Measurements from ENCODE around the gene CNPY1.

Gene CNPY1

GRCh38 chr7:155559519-155560108 is 13.3 kb upstream of the CNPY1 start:
- DNase-seq (ENCODE audit: low read depth in 2 of 2) = no peak

GRCh38 chr7:155558961-155559360 is 12.6 kb upstream of the CNPY1 start:
- no peak for DNase-seq (ENCODE audit: low read depth in 2 of 2)

- DNase-seq (ENCODE audit: low read depth in 2 of 2) = no peak
These were observed 12.0 kb upstream of the CNPY1 start for GRCh38 chr7:155558351-155558750.

GRCh38 chr7:155557778-155558177 is 11.4 kb upstream of the CNPY1 start:
- no peak for DNase-seq (ENCODE audit: low read depth in 2 of 2)

- no peak for DNase-seq (ENCODE audit: low read depth in 2 of 2)
These were observed 10.4 kb upstream of the CNPY1 start for GRCh38 chr7:155556763-155557162.

- DNase-seq (ENCODE audit: low read depth in 2 of 2) = no peak
These were observed 8.8 kb upstream of the CNPY1 start for GRCh38 chr7:155555116-155555695.

GRCh38 chr7:155553871-155554270 is 7.5 kb upstream of the CNPY1 start:
- no peak for DNase-seq (ENCODE audit: low read depth in 2 of 2)

- DNase-seq (ENCODE audit: low read depth in 2 of 2) = no peak
These were observed 5.6 kb upstream of the CNPY1 start for GRCh38 chr7:155551785-155552611.

GRCh38 chr7:155550916-155551315 is 4.6 kb upstream of the CNPY1 start:
- DNase-seq (ENCODE audit: low read depth in 2 of 2) = no peak

GRCh38 chr7:155549226-155549625 is 2.9 kb upstream of the CNPY1 start:
- DNase-seq (ENCODE audit: low read depth in 2 of 2) = no peak

GRCh38 chr7:155547161-155547791 is 917 bp upstream of the CNPY1 start:
- no peak for DNase-seq (ENCODE audit: low read depth in 2 of 2)

- DNase-seq (ENCODE audit: low read depth in 2 of 2) = no peak
These were observed 1.0 kb downstream of the CNPY1 start for GRCh38 chr7:155545348-155545747.

GRCh38 chr7:155544485-155544884 is 1.9 kb downstream of the CNPY1 start:
- DNase-seq (ENCODE audit: low read depth in 2 of 2) = no peak

GRCh38 chr7:155543926-155544325 is 2.4 kb downstream of the CNPY1 start:
- no peak for DNase-seq (ENCODE audit: low read depth in 2 of 2)

GRCh38 chr7:155543011-155543876 is 3.1 kb downstream of the CNPY1 start:
- no peak for DNase-seq (ENCODE audit: low read depth in 2 of 2)

- DNase-seq (ENCODE audit: low read depth in 2 of 2) = no peak
These were observed 4.2 kb downstream of the CNPY1 start for GRCh38 chr7:155541986-155542675.

GRCh38 chr7:155540553-155540952 is 5.8 kb downstream of the CNPY1 start:
- no peak for DNase-seq (ENCODE audit: low read depth in 2 of 2)

GRCh38 chr7:155538293-155538692 is 8.1 kb downstream of the CNPY1 start:
- DNase-seq (ENCODE audit: low read depth in 2 of 2) = no peak

- no peak for DNase-seq (ENCODE audit: low read depth in 2 of 2)
These were observed 9.9 kb downstream of the CNPY1 start for GRCh38 chr7:155536451-155536850.

- no peak for DNase-seq (ENCODE audit: low read depth in 2 of 2)
These were observed 11.7 kb downstream of the CNPY1 start for GRCh38 chr7:155534691-155535090.

All from fibroblast of skin of left biceps (primary cell).